SK-MEL-5 (cell line): ENCODE results near the gene PLEKHA7. TPM values are rescaled to one million over a fixed set of nuclear protein-coding genes. Genes with fewer than 3 reads are reported as not detected.

ENCODE experiments used
- DNase-seq: peaks from one replicate; pipeline ENCODE4 v3.0.0-alpha.2; 2016; ENCODE audit warnings: low read depth, low spot score
- in situ Hi-C: cut with HindIII; loops from 2 replicates; pipeline ENCODE4 v1.10.0; 2016; ENCODE audit warnings: low sequenced_read_pairs, high pct_unique_total_duplicates, low pct_unique_long_range_greater_than_20kb
- total RNA-seq: library from RNA; depleted of rRNA; stranded (reverse); fragments of >200 nt; shearing (Covaris generic); gene quantifications from 2 replicates; pipeline ENCODE4 v1.2.3, GENCODE V29; 2014

Gene PLEKHA7
- total RNA-seq, 1 experiment from 2014 or later: 1.7 TPM

DNA sequence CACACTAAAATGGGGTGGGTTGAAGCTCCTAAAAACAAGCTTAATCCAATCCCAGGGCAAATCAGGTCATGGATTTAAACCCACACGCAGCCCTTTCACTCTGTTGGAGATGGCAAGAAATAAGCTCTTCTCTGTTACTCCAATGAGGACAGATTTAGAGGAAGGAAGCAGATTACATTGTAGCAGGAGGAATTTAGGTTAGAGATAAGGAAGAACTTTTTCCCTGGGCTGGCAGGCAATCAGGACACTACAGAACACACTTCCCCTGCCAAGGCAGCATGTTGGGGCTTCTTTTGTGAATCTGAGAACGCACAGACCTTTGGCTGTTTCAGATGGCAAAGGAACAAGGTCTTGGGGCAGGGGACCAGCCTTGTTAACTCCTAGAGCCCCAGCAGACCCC is 229.5 kb downstream of the PLEKHA7 start:
- in situ Hi-C loops: no loop called here

GRCh38 chr11:16784097-16784496 is 230.1 kb downstream of the PLEKHA7 start:
- no peak for DNase-seq
- in situ Hi-C loops: no loop called here

More for the DNA sequence above, 229.5 kb downstream of the PLEKHA7 start:
- DNase-seq: no peak

GRCh38 chr11:16783321-16783801 is 230.9 kb downstream of the PLEKHA7 start:
- in situ Hi-C loops: no loop called here
- no peak for DNase-seq

GRCh38 chr11:16781936-16782919 is 232.0 kb downstream of the PLEKHA7 start:
- no peak for DNase-seq
- in situ Hi-C loops: no loop called here

GRCh38 chr11:16780698-16781550 is 233.3 kb downstream of the PLEKHA7 start:
- in situ Hi-C loops: no loop called here
- no peak for DNase-seq

GRCh38 chr11:16780146-16780545 is 234.1 kb downstream of the PLEKHA7 start:
- in situ Hi-C loops: no loop called here
- no peak for DNase-seq

DNA sequence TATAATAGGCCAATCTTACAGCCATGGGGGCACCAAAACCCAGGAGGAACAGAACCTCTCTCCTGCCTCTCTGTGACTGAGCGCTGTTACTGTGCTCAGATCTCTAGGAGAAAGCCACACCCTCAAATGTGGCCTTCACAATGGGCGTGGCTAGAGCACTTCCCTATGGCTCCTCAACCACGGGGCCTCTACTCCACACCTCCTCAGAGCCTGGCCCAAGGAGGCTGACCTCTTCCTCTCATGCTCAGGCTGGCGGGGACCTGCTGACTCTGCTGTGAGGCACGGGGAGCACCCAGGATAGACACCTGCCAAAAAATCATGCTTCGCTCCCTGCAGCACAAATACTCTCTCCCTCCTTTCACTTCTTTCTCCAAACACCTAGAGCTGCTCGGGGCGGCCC is 234.8 kb downstream of the PLEKHA7 start:
- in situ Hi-C loops: no loop called here
- peak; percentile 21 for DNase-seq

GRCh38 chr11:16778876-16779275 is 235.3 kb downstream of the PLEKHA7 start:
- in situ Hi-C loops: no loop called here
- no peak for DNase-seq

GRCh38 chr11:16778286-16778685 is 235.9 kb downstream of the PLEKHA7 start:
- in situ Hi-C loops: no loop called here
- no peak for DNase-seq

- no peak for DNase-seq
- in situ Hi-C loops: no loop called here
Measured at GRCh38 chr11:16777613-16777975, 236.6 kb downstream of the PLEKHA7 start.

DNA sequence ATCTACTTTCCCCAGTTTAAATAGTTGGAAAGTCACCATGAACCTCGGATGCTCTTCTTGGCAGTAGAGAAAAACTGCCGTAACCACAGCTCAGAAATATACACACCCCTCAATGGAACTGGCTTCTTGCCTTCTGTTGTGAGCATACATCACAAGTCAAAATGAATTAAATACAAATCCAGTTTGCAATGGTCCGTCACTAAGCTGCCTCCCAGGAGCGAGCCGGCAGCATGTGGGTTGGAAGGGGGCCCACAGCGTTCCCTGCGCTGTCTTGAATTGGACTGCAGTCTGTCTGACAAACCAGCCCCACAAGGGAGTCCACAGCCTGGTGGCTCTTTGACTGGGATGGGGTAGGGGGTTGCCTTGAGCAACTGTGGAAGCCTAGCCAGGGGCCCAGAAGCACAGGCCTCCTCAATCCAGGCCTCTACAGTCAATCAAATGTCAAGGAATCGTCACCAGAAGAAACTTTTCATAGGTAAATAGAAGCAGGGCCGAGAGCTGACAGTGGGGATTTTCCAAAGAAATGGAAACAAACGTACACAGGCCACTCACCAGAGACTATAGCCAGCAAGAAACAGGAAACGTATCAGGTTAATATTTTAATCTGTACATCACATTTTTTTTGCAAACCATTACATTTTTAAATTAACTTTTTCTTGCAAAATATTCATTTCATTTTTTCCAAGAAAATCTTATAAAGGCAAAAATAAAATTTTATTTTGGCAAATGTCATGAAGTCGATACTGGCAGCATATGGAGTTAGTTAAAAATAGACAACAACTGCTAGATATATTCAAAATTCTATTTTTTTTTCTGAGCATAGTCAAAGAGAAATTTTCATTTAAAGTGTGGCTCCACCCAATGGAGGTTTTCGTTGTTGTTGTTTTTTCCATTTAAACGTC is 237.3 kb downstream of the PLEKHA7 start:
- no peak for DNase-seq
- in situ Hi-C loops: no loop called here

GRCh38 chr11:16775614-16776283 is 238.5 kb downstream of the PLEKHA7 start:
- DNase-seq: no peak
- in situ Hi-C loops: no loop called here

DNA sequence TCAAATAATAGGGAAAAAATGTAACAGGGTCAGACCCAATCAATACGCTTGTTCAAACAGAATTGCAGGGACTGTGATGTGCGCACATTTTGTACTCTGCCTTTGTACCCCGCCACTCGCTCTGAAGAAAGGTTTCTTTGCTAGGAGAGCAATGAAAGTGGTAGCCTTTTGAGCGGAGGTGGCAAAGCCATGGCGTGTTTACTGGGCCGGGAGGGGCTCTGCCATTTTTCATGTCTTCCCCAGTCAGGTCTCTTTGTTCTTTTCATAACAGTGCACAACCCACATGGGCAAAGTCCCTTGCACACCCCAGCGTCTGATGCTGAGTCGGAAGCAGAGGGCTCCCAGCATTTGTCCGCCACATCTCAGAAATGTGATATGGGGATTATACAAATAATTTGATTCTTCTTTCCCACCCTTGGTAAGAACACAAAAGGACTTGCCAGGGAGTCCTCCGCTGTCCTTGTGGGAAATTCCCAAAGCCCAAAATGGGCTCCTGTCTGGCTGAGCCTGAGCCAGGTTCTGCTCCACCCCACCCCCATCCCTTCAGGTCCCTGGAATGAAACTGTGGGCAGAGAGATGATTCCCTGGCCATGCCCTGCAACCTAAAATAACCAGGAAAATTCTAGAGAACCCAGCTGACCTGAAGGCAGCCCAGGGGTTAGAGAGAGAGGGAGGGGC is 239.1 kb downstream of the PLEKHA7 start:
- no peak for DNase-seq
- in situ Hi-C loops: no loop called here

DNA sequence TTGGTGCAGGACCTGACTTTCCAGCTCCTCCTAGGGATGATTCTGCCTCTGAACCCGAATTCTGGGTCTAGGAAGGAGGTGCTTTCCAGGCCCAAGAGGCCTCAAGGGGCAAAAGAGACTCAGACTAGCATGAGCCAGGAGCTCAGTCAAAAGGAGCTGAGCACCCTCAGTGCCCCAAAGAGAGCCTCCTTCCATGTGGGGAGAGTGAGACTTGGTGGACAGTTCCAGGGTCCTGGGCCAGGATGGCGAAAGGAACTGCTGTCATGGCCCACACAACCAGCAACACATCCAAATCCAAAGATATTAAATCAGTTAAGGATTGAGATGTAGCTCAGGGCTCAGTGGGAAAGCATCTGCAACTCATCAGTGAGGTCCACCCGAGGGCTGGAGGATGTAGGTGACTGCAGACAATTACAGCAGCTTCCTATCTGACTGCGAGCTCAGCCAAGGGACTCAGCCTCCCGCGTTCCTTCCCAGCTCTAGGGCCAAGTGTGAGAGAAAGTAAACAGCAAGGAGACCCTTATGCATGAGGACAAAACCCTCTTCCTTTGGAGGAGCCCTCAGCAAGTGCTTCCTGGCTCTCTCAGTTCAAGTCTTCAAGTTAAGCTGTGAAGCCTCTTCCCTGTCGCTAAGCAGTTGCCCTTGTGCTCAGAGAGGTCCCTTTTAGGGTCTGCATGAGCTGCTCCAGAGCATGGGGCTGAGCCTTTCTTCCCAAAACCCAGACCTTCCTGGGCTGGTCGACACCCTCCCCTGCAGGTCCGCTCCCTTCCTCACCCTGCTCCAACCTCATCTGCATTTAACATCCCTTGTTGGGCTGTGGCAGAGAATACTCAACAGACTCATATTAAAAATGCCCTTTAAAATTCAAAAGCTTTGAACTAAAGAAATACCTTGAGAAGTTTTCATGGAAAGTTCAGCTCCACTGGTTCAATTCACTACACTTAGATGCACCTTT is 240.0 kb downstream of the PLEKHA7 start:
- no peak for DNase-seq
- in situ Hi-C loops: no loop called here

DNA sequence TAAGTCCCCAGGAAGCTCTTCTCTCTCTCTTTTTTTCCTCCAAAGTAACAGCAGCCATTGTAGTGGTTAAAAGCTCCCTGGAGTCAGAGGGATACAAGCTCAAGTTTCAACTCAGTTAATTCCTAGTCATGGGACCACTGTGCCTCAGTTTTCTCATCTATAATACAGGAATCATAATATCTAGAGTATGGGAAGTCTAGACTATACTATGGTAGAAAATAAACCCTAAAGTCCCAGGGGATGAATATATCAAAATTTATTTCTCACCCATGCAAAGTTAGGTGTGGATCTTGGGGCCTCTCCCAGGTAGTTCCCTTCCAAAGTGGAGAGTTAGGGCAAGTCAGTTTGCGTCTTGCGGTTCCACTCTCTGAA is 242.1 kb downstream of the PLEKHA7 start:
- no peak for DNase-seq
- in situ Hi-C loops: no loop called here
